ENCODE data around the gene KNTC1.

GRCh38 chr12:122528992-122529391, 1.9 kb downstream of the KNTC1 start:
- no peak for TF ChIP-seq CTCF (IDR thresholded peaks at IDR 0.05; ENCODE audit: low read depth, low read length)
- TF ChIP-seq EZH2phosphoT487 (IDR thresholded peaks at IDR 0.05; ENCODE audit: low read depth), result no peak
